Kidney (tissue), 14 donors: ENCODE results near the gene STK33. TPM values are rescaled to one million over a fixed set of nuclear protein-coding genes. Genes with fewer than 3 reads are reported as not detected.

ENCODE experiments used
- DNase-seq, 5 donors: peaks; one replicate each; pipeline ENCODE4 v3.0.0-alpha.2; 2013 to 2020
- FAIRE-seq: peaks from 2 replicates; lab custom pipeline; 2012; peaks lifted over from hg19 to GRCh38; lab: Jason Lieb, UNC
- H3K27ac ChIP-seq, 2 donors: one replicate each; pipeline ENCODE4 v1.7.0; 2013; ENCODE audit warnings: low read depth in 2 of 2, low read length in 2 of 2, inconsistent platforms in 1 of 2
- H3K27me3 ChIP-seq: one replicate; pipeline ENCODE4 v1.7.1; 2013; ENCODE audit warnings: low read length, inconsistent platforms; ENCODE audit not compliant: control insufficient read depth, insufficient read depth
- H3K36me3 ChIP-seq, 3 donors: one replicate each; pipeline versions ENCODE4 v1.7.0 to v1.7.1; 2013; ENCODE audit warnings: low read length in 3 of 3, control low read depth in 1 of 3, inconsistent platforms in 1 of 3; ENCODE audit not compliant: insufficient read depth in 3 of 3, control insufficient read depth in 2 of 3
- H3K4me1 ChIP-seq, 3 donors: one replicate each; pipeline versions ENCODE4 v1.7.0 to v1.7.1; 2013; ENCODE audit warnings: low read length in 3 of 3, inconsistent platforms in 1 of 3, low read depth in 1 of 3; ENCODE audit not compliant: control insufficient read depth in 2 of 3, insufficient read depth in 2 of 3
- H3K4me3 ChIP-seq, 3 donors: one replicate each; pipeline versions ENCODE4 v1.7.0 to v1.8.1; 2013; ENCODE audit warnings: low read length in 3 of 3, control low read depth in 1 of 3, inconsistent platforms in 1 of 3
- H3K9ac ChIP-seq, 3 donors: one replicate each; pipeline versions ENCODE4 v1.7.0 to v1.7.1; 2013; ENCODE audit warnings: low read length in 3 of 3, control low read depth in 1 of 3, inconsistent platforms in 1 of 3
- H3K9me3 ChIP-seq, 3 donors: one replicate each; pipeline versions ENCODE4 v1.7.0 to v1.7.1; 2013; ENCODE audit warnings: low read length in 3 of 3, control low read depth in 1 of 3, inconsistent platforms in 1 of 3; ENCODE audit not compliant: control insufficient read depth in 2 of 3, insufficient read depth in 1 of 3
- CTCF ChIP-seq: IDR thresholded peaks from 3 replicates; pipeline ENCODE4 v1.5.1; 2012; ENCODE audit warnings: mild to moderate bottlenecking, moderate library complexity, borderline replicate concordance; ENCODE audit not compliant: insufficient read depth; ENCODE audit errors: extremely low read depth
- intact Hi-C: fragments of 100-400 bp; cut with DNase I; formaldehyde crosslinking; loops from one replicate; pipeline ENCODE4 v1.11.1; 2022
- polyA plus RNA-seq: library from polyadenylated mRNA; stranded (reverse); fragments of 350-450 nt; fragmentation: Illumina TruSeq; extraction: RNeasy Lipid Tissue Mini Kit (QIAGEN cat#74804); gene quantifications from one replicate; pipeline ENCODE4 v1.2.3, GENCODE V29; 2014; ENCODE audit warnings: low read depth, low replicate concordance; ENCODE audit not compliant: insufficient read depth
- total RNA-seq: library from RNA; stranded (reverse); fragmentation: NEBNext Ultra II Directional; extraction: Animal tissue kit (Norgen Biotek cat#: 25700); gene quantifications from one replicate; pipeline ENCODE4 v1.2.1, GENCODE V29; 2021
- donor health status: control.
- donor health status: control.
- donor health status: control.
- donor health status: control.
- donor health status: control.
- donor health status: DM: yes; HTN: yes; CAD: no.
- donor health status: Normal renal cell carcinoma (clear cell type).

Gene STK33
- total and polyA plus RNA-seq, 2 donors from 2014 or later: 11.9 to 19.3 TPM

GRCh38 chr11:8403310-8403709 is 190.7 kb downstream of the STK33 start:
- no peak for TF ChIP-seq CTCF
- Histone ChIP-seq H3K9ac (no peak overlapping the region), H3K4me3 (no peak overlapping the region), H3K4me1 (no peaks in the 10 kb centered on the region), H3K27me3 (no peaks in the 10 kb centered on the region), H3K27ac (no peak overlapping the region), H3K36me3 (no peaks in the 10 kb centered on the region), H3K9me3 (no peaks in the 10 kb centered on the region)
- peak in 2 of 5 donors; percentile 31 to 46 for DNase-seq
- no peak for FAIRE-seq
- intact Hi-C loops: no loop called here

DNA sequence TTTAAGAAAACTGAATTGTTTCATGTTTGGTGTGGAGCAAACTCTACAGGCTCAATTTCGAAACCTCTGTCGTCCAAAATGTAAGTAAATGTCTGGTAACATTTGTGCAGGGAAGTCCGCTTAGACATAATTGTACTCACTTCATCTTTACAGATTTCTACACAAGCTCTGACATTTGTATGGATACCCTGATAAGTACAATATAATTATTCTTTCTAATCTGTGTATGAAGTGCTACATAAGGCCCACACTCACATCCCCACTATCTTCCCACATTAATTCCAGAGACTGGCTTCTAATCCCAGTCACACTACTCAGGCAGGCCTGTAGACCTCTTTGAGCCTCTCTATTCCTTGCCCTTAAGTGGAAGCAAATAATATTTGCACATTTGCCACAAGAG is 201.1 kb downstream of the STK33 start:
- Histone ChIP-seq H3K9me3 (no peaks in the 10 kb centered on the region), H3K36me3 (no peaks in the 10 kb centered on the region), H3K27me3 (no peaks in the 10 kb centered on the region), H3K27ac (no peak overlapping the region), H3K4me1 (peaks cover 0 to 2% (median 0%) of the 10 kb centered on the region in 3 donors), H3K4me3 (no peak overlapping the region), H3K9ac (no peak overlapping the region)
- intact Hi-C loops: no loop called here
- FAIRE-seq (no peak), DNase-seq (no peak)
- TF ChIP-seq CTCF: no peak

DNA sequence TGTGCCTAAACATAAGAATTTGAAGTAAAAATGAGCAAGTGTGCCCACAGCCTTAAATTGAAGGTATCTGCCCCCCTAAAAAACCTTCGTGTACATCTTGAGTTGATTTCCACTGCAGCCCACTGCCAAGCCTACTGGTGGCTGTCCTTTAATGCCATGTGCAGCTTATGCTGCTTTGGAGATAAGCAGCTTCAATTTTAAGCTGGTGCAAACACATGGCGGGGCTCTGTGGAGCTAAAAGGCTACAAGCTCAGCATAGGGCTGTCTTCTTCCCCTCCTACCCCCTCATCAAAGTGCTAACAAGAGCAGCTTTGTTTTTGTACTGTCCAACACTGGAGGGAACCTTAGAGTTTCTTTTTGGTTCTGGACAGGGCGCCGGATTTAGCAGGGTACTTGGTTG is 201.9 kb downstream of the STK33 start:
- intact Hi-C loops: no loop called here

More for the DNA sequence above, 201.9 kb downstream of the STK33 start:
- no peaks in the 10 kb centered on the region for H3K9me3 ChIP-seq
- no peak overlapping the region for H3K27ac ChIP-seq
- no peaks in the 10 kb centered on the region for H3K36me3 ChIP-seq
- no peak overlapping the region for H3K9ac ChIP-seq
- no peak for TF ChIP-seq CTCF
- no peak overlapping the region for H3K4me3 ChIP-seq
- no peak for FAIRE-seq
- DNase-seq: no peak
- no peaks in the 10 kb centered on the region for H3K27me3 ChIP-seq
- peaks cover 0 to 2% (median 0%) of the 10 kb centered on the region in 3 donors for H3K4me1 ChIP-seq
